NB4 (cell line): ENCODE data around the gene EPS8L1.
"Not testable (repeated sequence)": the region's sequence is repeated elsewhere in the genome, so short reads cannot be mapped to it uniquely, and the experiment has no call there.

Experiments used
- CTCF ChIP-seq: IDR thresholded peaks from one replicate; pipeline ENCODE4 v1.5.1; 2012; ENCODE audit warnings: low read depth, low read length
- MAX ChIP-seq: IDR thresholded peaks from 2 replicates; pipeline ENCODE4 v1.6.1; 2011; ENCODE audit warnings: low read depth, low read length
- MYC ChIP-seq: IDR thresholded peaks from 2 replicates; pipeline ENCODE4 v1.6.1; 2011; ENCODE audit warnings: low read depth, low read length
- POLR2A ChIP-seq: IDR thresholded peaks from 2 replicates; pipeline ENCODE4 v1.6.1; 2011; ENCODE audit warnings: mild to moderate bottlenecking; ENCODE audit not compliant: insufficient read length; ENCODE audit errors: extremely low read depth

GRCh38 chr19:55027140-55027471 is 48.6 kb upstream of the EPS8L1 start:
- not testable (repeated sequence) for TF ChIP-seq MYC, CTCF, POLR2A, MAX
